ENCODE results near the gene ZNHIT6. TPM values are rescaled to one million over a fixed set of nuclear protein-coding genes. Genes with fewer than 3 reads are reported as not detected.

The ZNHIT6 gene
- total RNA-seq, 1 donor from 2014 or later = 20.0 TPM

DNA sequence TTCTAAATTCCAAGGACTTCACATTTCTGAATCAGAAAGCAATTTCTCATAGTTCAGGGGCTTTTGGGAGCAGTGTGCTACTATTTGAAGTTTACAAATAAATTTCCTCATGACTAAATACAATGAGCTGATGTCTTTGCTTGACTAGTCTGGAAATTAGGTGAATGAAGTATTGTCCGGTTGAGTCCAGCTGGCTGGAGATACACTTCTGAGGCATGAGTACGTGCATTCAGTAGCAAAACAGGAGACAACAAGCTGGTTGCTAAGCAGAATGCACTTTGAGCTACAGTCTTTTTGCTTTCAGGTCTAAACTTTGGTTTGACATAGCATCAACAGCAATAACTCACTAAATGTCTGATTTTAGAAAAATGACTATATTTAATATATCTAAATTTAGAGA is 27.1 kb downstream of the ZNHIT6 start:
- H3K4me1 Mint-ChIP-seq = no peaks in the 10 kb centered on the region
- peaks cover 30% of the 10 kb centered on the region for H3K36me3 Mint-ChIP-seq
- TF ChIP-seq CTCF (IDR thresholded peaks at IDR 0.05; ENCODE audit: unreplicated experiment) = no peak
- no peaks in the 10 kb centered on the region for H3K9me3 Mint-ChIP-seq
- no peaks in the 10 kb centered on the region for H3K27me3 Mint-ChIP-seq (ENCODE audit: low read depth)
- DNase-seq (ENCODE audit: low spot score in 2 of 2, unreplicated experiment in 2 of 2) = no peak
- peak overlapping the region; percentile 25 for H3K27ac Mint-ChIP-seq
- no peak overlapping the region for H3K4me3 Mint-ChIP-seq

DNA sequence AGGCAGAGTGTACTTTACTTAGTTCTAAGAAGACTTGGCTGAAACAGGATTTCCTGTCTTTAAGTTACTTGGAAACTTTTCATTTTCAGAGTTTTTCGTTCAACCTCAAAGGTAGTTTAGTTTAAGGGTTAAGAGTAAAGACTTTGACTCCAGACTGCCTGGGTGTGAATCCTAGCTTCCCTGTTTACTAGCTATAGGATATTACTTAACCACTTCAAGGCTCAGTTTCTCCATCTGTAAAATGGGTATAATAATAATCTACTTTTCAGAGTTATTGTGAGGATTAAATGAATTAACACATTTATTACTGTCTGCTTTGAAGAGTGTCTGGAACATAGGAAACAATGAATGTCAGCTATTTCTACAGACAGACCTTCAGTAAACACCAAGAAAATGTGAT is 30.0 kb downstream of the ZNHIT6 start:
- H3K4me3 Mint-ChIP-seq = no peak overlapping the region
- peaks cover 29% of the 10 kb centered on the region for H3K36me3 Mint-ChIP-seq
- no peaks in the 10 kb centered on the region for H3K9me3 Mint-ChIP-seq
- no peak overlapping the region for H3K27ac Mint-ChIP-seq
- no peak for TF ChIP-seq CTCF (IDR thresholded peaks at IDR 0.05; ENCODE audit: unreplicated experiment)
- no peak for DNase-seq (ENCODE audit: low spot score in 2 of 2, unreplicated experiment in 2 of 2)
- H3K4me1 Mint-ChIP-seq = no peaks in the 10 kb centered on the region
- no peaks in the 10 kb centered on the region for H3K27me3 Mint-ChIP-seq (ENCODE audit: low read depth)

- H3K4me3 Mint-ChIP-seq = no peak overlapping the region
- no peak for DNase-seq (ENCODE audit: low spot score in 2 of 2, unreplicated experiment in 2 of 2)
- no peak for TF ChIP-seq CTCF (IDR thresholded peaks at IDR 0.05; ENCODE audit: unreplicated experiment)
- peaks cover 29% of the 10 kb centered on the region for H3K36me3 Mint-ChIP-seq
- H3K27ac Mint-ChIP-seq = no peak overlapping the region
- no peaks in the 10 kb centered on the region for H3K9me3 Mint-ChIP-seq
- no peaks in the 10 kb centered on the region for H3K4me1 Mint-ChIP-seq
- H3K27me3 Mint-ChIP-seq (ENCODE audit: low read depth) = no peaks in the 10 kb centered on the region
Observed at GRCh38 chr1:85677656-85678055, 30.6 kb downstream of the ZNHIT6 start.

DNA sequence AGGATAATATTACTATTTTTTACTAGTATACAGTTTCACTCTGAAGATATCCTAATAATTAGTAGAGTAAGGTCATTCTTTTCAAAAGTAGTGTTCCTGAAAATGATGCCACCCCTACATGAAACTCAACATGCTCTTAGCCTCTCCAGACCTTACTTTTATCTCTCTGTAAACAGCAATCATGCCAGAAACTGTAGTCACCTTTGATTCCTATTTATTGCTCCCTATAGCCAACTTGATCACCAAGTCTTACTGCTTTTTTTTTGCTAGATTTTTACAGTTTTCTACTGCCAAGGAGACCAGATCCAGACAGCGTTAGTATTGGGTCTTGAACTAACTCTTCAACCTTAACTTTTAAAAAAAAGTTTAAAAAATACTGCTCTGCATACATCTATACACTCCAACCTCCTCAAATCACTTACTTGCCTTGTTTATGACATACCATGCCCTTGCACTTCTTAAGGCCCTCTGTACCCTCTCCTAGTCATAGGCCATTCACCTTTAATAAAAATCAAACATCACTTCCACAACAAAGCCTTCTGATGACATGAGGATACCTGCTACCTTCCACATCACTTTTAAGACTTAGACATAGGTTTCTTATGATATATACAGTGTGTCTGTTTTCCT is 36.1 kb downstream of the ZNHIT6 start:
- H3K27ac Mint-ChIP-seq = no peak overlapping the region
- no peak for DNase-seq (ENCODE audit: low spot score in 2 of 2, unreplicated experiment in 2 of 2)
- H3K27me3 Mint-ChIP-seq (ENCODE audit: low read depth) = no peaks in the 10 kb centered on the region
- TF ChIP-seq CTCF (IDR thresholded peaks at IDR 0.05; ENCODE audit: unreplicated experiment) = no peak
- peaks cover 37% of the 10 kb centered on the region for H3K36me3 Mint-ChIP-seq
- no peaks in the 10 kb centered on the region for H3K9me3 Mint-ChIP-seq
- H3K4me1 Mint-ChIP-seq = no peaks in the 10 kb centered on the region
- no peak overlapping the region for H3K4me3 Mint-ChIP-seq

DNA sequence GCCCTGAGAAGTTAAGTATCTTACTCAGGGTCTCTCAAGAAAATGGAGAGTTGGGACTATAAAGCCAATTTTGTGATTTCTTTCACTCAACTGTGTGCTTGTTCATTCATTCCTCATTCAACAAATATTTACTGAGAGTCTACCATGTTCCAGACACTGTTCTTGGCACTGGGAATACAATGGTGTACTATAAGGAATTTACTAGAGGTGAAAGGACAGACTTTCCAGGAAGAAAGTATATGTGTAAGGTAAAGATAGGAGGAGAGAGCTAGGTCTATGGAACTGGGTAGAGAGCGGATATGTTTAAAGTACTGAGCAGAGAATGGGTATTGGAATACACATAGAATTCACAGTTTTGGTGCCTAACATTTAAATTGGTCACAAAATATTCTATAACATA is 42.3 kb downstream of the ZNHIT6 start:
- H3K9me3 Mint-ChIP-seq = peaks cover 8% of the 10 kb centered on the region
- no peak for DNase-seq (ENCODE audit: low spot score in 2 of 2, unreplicated experiment in 2 of 2)
- H3K27ac Mint-ChIP-seq = no peak overlapping the region
- no peaks in the 10 kb centered on the region for H3K27me3 Mint-ChIP-seq (ENCODE audit: low read depth)
- H3K4me3 Mint-ChIP-seq = no peak overlapping the region
- no peak for TF ChIP-seq CTCF (IDR thresholded peaks at IDR 0.05; ENCODE audit: unreplicated experiment)
- H3K36me3 Mint-ChIP-seq = peaks cover 40% of the 10 kb centered on the region
- H3K4me1 Mint-ChIP-seq = peaks cover 9% of the 10 kb centered on the region

DNA sequence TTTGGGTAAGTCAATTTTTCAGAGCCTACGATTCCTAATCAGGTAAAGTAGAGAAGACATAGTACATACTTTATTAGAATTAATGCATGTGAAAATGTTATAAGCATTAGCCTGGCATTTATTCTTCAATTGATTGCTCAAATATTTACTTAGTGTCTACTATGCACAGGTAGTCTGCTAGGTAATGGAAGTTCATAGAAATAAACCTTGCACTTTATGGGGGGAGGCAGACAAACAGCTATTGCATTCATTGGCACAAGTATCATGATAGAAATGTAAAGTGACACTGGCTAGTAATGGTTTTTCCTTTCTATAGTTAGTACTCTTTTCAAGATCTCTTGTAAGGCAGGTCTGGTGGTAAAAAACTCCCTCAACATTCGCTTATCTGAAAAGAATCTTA is 44.9 kb downstream of the ZNHIT6 start:
- Mint-ChIP-seq H3K4me1 (peaks cover 15% of the 10 kb centered on the region), H3K9me3 (peaks cover 8% of the 10 kb centered on the region), H3K4me3 (no peak overlapping the region), H3K36me3 (peaks cover 32% of the 10 kb centered on the region), H3K27me3 (ENCODE audit: low read depth) (no peaks in the 10 kb centered on the region), H3K27ac (no peak overlapping the region)
- DNase-seq (ENCODE audit: low spot score in 2 of 2, unreplicated experiment in 2 of 2) = no peak
- TF ChIP-seq CTCF (IDR thresholded peaks at IDR 0.05; ENCODE audit: unreplicated experiment) = no peak

Measured in mesothelial cell of epicardium (in vitro differentiated cells).